ENCODE results near the gene TIMELESS.
"Not testable (repeated sequence)": the region's sequence is repeated elsewhere in the genome, so short reads cannot be mapped to it uniquely, and the experiment has no call there.

Gene TIMELESS

DNA sequence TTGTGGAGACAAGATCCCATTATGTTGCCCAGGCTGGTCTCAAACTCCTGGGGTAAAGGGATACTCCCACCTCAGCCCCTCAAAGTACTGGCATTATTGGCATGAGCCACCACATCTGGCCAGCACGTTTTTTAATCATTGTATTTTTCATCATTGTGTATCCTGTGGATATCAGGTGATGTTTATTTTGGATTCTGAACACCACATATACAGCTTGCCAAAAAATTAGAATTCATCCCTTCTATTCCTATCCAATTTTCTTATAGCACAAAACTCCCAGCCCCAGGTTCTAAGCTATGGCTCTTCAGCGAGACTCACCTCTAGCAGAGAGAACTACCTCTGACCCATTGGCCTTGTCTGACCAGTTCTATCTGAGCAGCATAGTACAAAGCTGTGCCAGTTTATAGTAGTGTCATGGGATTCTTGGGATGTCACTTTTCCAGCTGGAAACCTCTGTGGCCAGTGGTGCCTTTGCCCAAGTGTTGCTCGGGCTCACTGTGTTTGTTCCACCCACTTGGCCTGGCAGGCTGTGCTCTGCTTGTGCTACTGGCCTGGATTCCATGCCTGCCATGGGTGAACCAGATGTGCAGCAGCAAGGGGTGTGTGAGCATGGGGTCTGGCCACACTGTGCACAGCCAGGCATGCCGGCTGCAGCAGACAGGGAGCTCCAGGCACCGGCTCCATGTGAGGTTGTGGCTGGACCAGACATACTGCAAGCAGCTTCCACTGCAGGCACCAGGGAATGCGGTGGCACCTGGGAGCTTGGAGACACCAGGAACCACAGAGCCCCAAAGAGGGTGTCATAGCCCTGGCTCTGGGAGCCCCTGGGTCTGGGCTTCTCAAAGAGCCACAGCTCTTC lies 37.2 kb downstream of the TIMELESS start:
- no peak for DNase-seq

DNA sequence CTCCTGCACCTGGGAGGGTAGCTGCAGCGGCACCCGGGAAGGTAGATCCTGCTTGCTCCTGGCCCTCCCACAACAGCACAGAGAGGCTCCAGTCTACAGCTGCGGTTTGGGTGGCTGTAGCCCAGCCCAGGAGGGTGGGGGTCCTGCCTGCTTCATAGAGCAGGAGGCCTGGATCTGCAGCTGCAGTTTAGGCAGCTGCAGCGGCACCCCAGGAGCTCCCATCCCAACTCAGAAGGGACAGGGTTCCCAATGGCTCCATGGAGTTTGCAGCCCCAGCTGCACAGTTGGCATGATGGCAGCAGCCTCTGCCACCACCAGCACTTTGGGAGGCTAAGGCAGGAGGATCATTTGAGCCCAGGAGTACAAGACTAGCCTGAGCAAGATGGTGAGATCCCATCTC lies 38.5 kb downstream of the TIMELESS start:
- DNase-seq = no peak

DNA sequence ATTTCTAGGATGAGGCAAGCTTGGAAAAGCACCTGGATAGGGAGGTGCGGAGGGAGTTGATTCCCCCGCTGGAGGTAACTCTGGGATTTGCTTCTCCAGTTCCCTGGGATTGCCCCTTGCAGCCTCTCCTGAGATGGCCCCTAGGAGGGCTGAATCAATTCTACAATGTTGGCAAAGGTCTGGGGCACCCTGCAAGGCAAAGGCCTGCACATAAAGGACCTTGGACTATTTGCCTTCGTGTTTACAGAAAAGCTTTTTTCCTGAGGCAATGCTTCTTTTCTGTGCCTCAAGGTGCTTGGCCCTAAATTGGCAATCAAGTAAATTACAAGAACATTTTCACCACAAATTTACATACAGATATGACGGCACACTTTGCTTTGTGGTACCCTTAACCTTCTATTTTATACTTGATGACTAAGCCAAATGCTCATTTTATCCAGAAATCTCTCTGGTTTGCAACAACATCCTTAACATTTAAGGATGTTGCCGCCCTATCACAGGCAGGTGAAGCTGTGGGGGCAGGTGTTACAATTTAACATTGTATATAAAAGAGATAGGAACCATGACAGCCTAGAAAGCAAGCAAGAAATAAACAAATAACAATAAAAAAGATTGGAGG lies 40.3 kb downstream of the TIMELESS start:
- no peak for DNase-seq

DNA sequence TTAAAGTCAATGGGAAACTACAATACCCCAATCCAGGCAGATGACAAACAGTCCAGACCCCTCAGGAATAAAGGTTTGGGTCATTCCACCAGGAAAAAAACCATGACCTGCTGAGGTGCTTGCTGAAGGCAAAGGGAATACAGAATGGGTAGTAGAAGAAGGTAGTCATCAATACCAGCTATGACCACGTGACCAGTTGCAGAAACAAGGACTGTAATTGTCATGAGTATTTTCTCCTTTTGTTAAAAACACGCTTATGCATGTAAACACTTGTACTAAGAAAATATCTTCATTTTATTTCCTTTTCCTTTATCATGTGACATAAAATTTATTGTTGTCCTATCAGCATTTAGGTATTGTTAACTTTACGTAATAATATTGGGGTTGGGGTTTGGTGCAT lies 45.0 kb downstream of the TIMELESS start:
- DNase-seq = not testable (repeated sequence)

DNA sequence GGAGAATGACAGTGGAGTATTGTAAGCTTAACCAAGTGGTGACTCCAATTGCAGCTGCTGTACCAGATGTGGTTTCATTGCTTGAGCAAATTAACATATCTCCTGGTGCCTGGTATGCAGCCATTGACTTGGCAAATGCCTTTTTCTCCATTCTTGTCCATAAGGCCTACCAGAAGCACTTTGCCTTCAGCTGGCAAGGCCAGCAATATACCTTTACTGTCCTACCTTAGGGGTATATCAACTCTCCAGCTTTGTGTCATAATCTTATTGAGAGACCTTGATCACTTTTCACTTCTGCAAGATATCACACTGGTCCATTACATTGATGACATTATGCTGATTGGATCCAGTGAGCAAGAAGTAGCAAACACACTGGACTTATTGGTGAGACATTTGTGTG lies 47.6 kb downstream of the TIMELESS start:
- DNase-seq = not testable (repeated sequence)

DNA sequence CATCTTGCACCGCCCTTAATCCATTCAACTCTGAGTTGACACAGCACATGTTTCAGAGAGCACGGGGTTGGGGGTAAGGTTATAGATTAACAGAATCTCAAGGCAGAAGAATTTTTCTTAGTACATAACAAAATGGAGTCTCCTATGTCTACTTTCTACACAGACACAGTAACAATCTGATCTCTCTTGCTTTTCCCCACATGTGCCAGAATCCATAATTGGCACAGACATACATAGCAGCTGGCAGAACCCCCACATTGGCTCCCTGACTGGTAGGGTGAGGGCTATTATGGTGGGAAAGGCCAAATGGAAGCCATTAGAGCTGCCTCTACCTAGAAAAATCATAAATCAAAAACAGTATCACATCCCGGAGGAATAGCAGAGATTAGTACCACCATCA lies 48.1 kb downstream of the TIMELESS start:
- DNase-seq = not testable (repeated sequence)

DNA sequence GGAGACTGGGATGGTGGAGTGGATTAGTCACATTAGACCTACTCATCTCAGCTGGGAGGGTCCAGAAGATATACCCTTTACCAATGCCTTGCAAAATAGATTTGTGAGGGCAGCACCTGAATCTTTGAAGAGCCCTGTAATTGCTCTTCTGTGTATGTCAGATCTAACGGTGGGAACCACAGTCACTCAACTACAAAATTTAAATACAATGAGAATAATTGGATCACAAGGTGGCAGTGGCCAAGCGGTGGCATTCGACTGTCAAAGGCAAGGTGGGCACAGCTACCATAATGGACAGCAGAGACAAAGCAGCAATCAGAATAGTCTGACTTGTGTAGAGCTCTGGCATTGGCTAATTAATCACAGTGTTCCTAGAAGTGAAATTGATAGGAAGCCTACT lies 49.8 kb downstream of the TIMELESS start:
- not testable (repeated sequence) for DNase-seq

DNA sequence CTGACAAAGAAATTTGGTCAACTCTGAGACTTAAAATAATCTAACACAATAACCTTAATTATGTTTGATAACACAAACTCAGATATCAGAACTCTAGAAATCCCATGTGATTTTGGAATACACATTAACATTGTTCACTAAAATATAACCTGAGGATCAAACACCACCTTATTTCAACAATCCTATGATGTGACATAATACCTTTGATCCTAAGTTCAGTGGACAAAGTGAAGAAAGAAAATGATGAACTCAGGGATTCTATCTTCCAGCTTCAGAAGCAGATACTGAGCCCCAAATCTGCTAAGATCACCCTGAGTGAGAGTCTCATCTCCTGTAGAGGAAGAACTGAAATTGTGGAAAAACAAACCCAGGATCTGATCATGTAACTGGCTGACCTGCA lies 50.9 kb downstream of the TIMELESS start:
- DNase-seq = no peak

DNA sequence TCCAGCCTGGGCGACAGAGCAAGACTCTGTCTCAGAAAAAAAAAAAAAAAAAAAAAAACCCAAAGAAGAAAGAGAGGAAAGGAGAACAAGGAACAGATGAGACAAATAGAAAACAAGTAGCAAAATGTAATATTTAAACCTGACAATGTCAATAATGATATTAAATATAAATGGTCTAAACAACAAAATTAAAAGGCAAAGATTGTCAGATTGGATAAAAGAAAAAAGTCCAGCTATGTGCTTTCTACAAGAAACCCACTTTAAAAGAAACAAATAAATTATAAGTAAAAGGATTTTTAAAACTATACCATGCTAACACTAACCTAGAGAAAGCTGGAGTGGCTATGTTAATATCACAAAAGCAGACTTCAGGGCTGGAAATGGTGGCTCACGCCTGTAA lies 56.9 kb downstream of the TIMELESS start:
- no peak for DNase-seq

DNA sequence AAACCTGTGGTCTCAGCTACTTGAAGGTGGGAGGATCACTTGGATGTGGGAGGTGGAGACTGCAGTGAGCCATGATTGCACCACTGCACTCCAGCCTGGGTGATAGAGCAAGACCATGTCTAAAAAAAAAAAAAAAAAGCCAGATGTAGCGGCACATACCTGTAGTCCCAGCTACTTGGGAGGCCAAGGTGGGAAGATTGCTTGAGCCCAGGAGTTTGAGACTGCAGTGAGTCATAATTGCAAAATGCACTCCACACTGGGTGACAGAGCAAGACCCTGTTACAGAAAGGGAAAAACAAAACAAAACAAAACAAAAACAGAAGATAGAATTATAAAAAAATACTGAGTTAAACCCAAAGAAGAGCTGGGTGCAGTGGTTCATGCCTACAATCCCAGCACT lies 57.5 kb downstream of the TIMELESS start:
- DNase-seq = no peak

DNA sequence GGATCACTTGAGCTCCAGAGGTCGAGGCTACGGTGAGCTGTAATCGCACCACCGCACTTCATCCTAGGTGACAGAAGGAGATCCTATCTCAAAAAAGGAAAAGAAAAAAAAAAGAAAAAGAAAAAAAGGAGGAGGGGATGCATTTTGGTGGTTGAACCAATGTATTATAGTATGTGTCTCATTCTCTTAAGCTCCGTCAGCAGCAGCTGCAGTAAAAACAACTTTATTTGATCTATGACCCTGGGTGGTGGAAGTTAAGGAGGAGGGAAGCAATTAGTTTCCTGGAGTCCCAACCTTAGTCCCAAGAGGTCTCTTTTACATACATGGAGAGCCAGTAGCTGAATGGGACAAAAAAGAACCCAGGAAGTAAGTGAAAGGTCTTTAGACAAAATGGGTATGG lies 59.8 kb downstream of the TIMELESS start:
- no peak for DNase-seq

DNA sequence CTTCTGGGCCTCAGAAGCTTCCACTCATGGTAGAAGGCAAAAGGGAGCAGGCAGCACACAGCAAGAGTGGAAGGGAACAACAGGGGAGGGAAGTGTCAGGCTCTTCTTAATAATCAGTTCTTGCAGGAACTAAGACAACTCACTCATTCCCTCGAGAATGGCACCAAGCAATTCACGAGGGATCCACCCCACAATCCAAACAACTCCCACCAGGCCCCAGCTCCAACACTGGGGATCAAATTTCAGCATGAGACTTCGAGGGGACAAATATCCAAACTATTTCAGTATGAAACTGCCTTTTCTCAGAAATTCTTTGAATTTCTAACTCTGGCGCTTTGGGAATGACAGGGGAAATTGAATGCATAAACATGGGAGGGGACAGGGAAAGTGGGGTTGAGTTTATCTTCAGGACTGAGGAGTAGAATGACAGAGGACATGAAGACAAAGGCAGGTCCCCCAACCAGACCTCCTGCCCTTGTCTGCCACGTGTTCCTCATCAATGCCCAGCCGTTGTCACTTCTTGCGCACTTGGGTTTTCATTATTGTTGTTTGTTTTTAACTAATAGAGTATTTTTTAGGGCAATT lies 62.0 kb downstream of the TIMELESS start:
- DNase-seq = no peak

DNA sequence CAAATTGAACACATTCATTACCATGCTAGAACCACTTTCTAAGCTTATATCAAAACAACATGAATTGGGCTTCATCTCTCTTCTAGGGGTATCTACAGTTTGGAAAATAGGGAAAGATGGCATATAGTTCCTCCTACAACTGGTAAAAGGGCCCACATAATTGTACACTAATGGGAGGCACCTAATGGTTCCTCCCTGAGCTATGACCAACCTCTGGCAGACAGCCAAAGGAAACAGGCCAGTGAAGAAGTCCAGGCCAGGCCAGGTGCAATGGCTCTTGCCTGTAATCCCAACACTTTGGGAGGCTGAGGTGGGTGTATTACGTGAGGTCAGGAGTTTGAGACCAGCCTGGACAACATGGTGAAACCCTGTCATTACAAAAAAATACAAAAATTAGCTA lies 63.4 kb downstream of the TIMELESS start:
- DNase-seq = no peak

DNA sequence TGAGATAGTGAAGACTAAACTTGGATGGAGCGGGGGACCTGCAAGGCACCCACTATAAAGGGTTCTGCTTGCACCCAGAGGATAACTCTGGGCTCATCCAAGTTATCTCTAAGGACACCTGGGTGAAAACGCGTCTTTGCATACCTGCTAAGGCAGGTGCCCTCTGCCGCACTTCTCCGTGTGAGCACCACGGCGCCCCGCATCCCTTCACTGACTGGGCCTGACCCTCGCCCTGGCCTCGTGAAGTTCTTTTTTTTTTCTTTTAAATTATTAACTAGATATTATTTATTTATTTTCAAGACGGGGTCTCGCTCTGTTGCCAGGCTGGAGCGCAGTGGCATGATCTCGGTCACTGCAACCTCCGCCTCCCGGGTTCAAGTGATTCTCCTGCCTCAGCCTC lies 66.6 kb downstream of the TIMELESS start:
- DNase-seq = no peak

DNA sequence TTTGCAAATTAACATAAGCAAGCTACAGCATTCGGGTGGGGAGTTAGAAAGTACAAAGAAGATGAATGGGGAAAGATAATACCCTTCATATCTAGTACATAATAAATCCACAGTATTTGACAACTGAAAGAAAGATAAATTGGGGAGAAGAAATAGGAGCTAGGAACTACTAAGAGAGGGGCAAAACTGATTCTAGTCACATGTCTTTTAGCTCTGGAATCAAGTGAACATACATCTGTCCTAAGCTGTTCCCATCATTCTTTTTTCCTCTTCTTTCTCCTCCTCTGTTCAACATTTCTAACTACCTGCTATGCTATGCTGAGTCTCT lies 71.3 kb downstream of the TIMELESS start:
- no peak for DNase-seq

DNA sequence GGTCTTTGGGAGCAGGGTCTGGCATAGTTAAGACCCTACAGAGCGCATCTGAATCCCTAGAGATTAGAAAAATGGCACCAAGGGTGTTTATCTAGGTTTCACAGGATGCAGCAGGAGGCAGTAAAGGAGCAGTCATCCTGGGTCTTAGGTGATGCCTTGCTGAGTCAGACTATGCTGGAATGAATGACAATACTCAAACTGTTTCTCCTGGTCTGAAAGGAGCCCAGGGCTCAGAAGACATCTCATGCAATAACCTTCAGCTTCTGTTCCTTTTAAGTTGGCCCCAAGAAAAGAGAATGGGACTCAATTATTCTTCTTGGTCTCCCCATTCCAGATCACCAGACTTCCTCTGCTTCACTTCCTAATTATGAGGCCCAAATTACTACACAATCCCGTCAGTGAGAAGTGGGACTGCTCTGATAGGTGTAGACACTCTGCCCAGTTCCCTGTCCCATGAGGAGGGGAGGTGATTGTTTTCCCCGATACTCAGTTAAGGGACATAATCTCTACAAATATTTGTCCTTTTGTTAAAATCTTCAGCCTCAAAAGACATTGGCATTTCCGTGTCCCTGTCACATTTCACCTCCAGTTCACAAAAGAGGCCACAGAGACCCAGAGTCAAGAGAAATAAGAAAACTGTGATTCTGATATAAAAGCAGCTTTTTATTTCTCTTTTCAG lies 71.8 kb downstream of the TIMELESS start:
- DNase-seq = no peak

DNA sequence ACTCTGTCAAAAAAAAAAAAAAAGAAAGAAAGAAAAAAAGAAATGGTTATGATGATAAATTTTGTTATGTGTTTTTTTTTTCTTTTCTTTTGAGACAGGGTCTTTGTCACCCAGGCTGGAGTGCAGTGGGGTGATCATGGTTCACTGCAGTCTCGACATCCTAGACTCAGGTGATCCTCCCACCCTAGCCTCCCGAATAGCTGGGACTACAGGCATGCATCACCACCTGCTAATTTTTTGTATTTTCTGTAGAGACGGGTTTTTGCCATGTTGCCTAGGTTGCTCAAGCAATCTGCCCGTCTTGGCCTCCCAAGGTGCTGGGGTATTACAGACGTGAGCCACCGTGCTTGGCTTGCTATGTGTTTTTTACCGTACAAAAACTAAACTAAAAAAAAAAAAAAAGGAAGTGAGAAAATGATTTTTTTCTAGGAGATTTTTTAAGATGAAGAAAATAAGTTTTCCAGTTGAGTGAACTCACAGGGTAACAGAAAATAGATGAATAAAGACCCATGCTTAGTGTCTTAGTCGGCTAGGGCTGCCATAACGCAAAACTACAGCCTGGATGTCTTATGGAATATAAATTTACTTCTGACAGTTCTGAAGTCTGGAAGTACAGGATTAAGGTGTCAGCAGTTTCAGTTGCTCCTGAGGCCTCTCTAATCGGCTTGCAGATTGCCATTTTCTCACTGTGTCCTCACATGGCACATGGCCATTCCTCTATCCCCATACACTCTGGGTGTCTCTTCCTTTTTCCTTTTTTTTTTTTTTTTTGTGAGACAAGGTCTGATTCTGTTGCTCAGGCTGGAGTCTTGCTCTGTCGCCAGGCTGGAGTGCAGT lies 73.4 kb downstream of the TIMELESS start:
- no peak for DNase-seq

DNA sequence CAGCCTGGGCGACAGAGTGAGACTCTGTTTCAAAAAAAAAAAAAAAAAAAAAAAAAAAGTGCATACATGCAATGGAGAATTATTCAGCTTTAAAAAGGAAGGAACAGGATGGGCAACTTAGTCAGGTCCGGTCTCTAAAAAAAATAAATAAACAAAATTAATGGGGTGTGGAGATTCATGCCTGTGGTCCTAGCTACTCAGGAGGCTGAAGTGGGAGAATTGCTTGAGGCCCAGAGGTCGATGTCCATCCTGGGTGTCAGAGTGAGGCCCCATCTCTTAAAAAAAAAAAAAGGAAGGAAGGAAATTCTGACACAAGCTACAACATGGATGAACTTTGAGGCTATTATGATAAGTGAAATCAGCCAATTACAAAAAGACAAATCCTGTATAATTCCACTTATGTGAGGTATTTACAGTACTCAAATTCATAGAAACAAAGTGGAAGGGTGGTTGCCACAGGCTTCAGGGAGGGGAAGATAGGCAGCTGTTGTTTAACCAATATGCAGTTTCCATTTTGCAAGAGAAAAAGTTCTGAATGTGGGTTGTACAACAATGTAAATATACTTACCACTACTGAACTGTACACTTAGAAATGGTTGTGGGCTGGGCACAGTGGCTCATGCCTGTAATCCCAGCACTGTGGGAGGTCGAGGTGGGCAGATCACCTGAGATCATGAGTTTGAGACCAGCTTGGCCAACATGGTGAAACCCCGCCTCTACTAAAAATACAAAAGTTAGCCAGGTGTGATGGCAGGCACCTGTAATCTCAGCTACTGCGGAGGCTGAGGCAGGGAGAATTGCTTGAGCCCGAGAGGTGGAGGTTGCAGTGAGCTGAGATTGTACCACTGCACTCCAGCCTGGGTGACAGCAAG lies 74.3 kb downstream of the TIMELESS start:
- DNase-seq = no peak

DNA sequence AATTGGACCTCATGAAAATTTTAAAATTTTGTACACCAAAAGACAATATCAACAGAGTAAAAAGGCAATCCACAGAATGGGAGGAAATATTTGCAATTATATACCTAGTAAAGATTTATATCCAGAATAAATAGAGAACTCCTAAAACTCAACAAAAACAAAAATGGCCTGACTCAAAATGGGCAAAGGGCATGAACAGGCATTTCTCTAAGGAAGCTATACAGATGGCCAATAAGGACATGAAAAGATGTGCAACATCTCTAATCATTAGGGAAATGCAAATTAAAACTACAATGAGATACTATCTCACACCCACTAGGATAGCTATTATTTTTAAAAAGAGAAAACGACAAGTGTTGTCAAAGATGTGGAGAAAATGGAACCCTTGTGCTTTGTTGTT lies 75.7 kb downstream of the TIMELESS start:
- no peak for DNase-seq

DNA sequence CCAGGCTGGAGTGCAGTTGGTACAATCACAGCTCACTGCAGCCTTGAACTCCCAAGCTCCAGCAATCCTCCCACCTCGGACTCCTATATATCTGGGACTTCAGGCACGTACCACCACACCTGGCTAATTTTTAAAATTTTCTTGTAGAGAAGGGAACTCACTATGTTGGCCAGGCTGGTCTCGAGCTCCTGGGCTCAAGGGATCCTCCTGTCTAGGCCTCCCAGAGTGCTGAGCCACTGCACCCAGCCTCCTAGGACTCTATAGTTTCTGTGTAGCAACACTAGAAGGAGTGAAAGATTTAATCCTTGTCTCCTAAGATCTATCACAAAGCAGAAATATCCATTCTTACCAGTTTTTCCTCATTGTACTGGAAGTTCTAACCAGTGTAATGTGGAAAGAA lies 82.3 kb downstream of the TIMELESS start:
- no peak for DNase-seq

Data from nucleus accumbens (tissue), 56 donors.